H1 (cell line): Measurements from ENCODE around the gene TEAD2. TPM values are rescaled to one million over a fixed set of nuclear protein-coding genes. Genes with fewer than 3 reads are reported as not detected.

Source experiments
- ASH2L ChIP-seq: fragments of 200-600, 300-600 bp; sonication (generic); IDR thresholded peaks from one replicate; pipeline ENCODE4 v1.7.1; 2017; ENCODE audit warnings: low read length
- BCL11A ChIP-seq, 2 experiments: IDR thresholded peaks; one replicate each; pipeline ENCODE4 v1.6.1; 2011; ENCODE audit warnings: low read depth in 2 of 2, low read length in 2 of 2, mild to moderate bottlenecking in 2 of 2
- CEBPB ChIP-seq: IDR thresholded peaks from 2 replicates; pipeline ENCODE4 v1.6.1; 2012; ENCODE audit warnings: low read depth, low read length
- CHD1 ChIP-seq: IDR thresholded peaks from 2 replicates; pipeline ENCODE4 v1.6.1; 2012; ENCODE audit warnings: low read depth, low read length, improper control_type of control experiment
- EP300 ChIP-seq, 2 experiments: IDR thresholded peaks; 1 replicate in 1 of 2; 2 replicates in 1 of 2; pipeline ENCODE4 v1.6.1; 2011 to 2012; ENCODE audit warnings: low read depth in 2 of 2, low read length in 2 of 2, mild to moderate bottlenecking in 2 of 2, borderline replicate concordance in 1 of 2, inconsistent platforms in 1 of 2, moderate library complexity in 1 of 2
- GTF2F1 ChIP-seq: IDR thresholded peaks from 2 replicates; pipeline ENCODE4 v1.6.1; 2012; ENCODE audit warnings: low read depth, low read length, improper control_type of control experiment, borderline replicate concordance
- JUN ChIP-seq: IDR thresholded peaks from 2 replicates; pipeline ENCODE4 v1.6.1; 2011; ENCODE audit warnings: low read depth, mild to moderate bottlenecking, improper control_type of control experiment, low read length
- JUND ChIP-seq: IDR thresholded peaks from 2 replicates; pipeline ENCODE4 v1.6.1; 2011; ENCODE audit warnings: mild to moderate bottlenecking, improper control_type of control experiment, low read length
- KDM1A ChIP-seq: fragments of 200-600, 300-600 bp; sonication (generic); IDR thresholded peaks from 2 replicates; pipeline ENCODE4 v1.7.1; 2016; ENCODE audit warnings: mild to moderate bottlenecking, low read length, borderline replicate concordance
- MAFK ChIP-seq: IDR thresholded peaks from 2 replicates; pipeline ENCODE4 v1.6.1; 2012; ENCODE audit warnings: low read depth, mild to moderate bottlenecking, improper control_type of control experiment, low read length
- PHF8 ChIP-seq: fragments of 200-600 bp; sonication (generic); conservative IDR thresholded peaks from 2 replicates; pipeline ENCODE4 v1.7.1; 2012; ENCODE audit warnings: low read depth, mild to moderate bottlenecking, inconsistent platforms, low read length, moderate library complexity
- POLR2A ChIP-seq, 2 experiments: IDR thresholded peaks; 1 replicate in 1 of 2; 2 replicates in 1 of 2; pipeline ENCODE4 v1.6.1; 2011; ENCODE audit warnings: low read depth in 2 of 2, low read length in 2 of 2, mild to moderate bottlenecking in 2 of 2; ENCODE audit errors: control extremely low read depth in 1 of 2
- POLR2AphosphoS5 ChIP-seq: IDR thresholded peaks from 2 replicates; pipeline ENCODE4 v1.6.1; 2011; ENCODE audit warnings: low read depth, low read length
- RAD21 ChIP-seq, 2 experiments: IDR thresholded peaks in 1 of 2; conservative IDR thresholded peaks in 1 of 2; 2 replicates each; pipeline ENCODE4 v1.6.1; 2011; ENCODE audit warnings: low read depth in 2 of 2, low read length in 2 of 2, improper control_type of control experiment in 1 of 2, inconsistent platforms in 1 of 2, mild to moderate bottlenecking in 1 of 2, moderate library complexity in 1 of 2
- SAP30 ChIP-seq: fragments of 300-600 bp; sonication (generic); IDR thresholded peaks from 2 replicates; pipeline ENCODE4 v1.7.1; 2012; ENCODE audit warnings: low read length, moderate library complexity, mild to moderate bottlenecking, inconsistent platforms; ENCODE audit not compliant: insufficient read depth, insufficient replicate concordance
- SIN3A ChIP-seq, 2 experiments: IDR thresholded peaks in 1 of 2; conservative IDR thresholded peaks in 1 of 2; 2 replicates each; pipeline ENCODE4 v1.6.1; 2011 to 2012; ENCODE audit warnings: low read length in 2 of 2, improper control_type of control experiment in 1 of 2, low read depth in 1 of 2, mild to moderate bottlenecking in 1 of 2
- SIX5 ChIP-seq: IDR thresholded peaks from 2 replicates; pipeline ENCODE4 v1.6.1; 2011; ENCODE audit warnings: mild to moderate bottlenecking, low read depth, low read length
- SP1 ChIP-seq: IDR thresholded peaks from 2 replicates; pipeline ENCODE4 v1.6.1; 2011; ENCODE audit warnings: low read depth, low read length
- SRF ChIP-seq: IDR thresholded peaks from 2 replicates; pipeline ENCODE4 v1.6.1; 2011; ENCODE audit warnings: mild to moderate bottlenecking, low read depth, low read length, moderate library complexity
- TAF7 ChIP-seq: optimal IDR thresholded peaks from 2 replicates; pipeline ENCODE3; 2011; ENCODE audit warnings: low read depth, mild to moderate bottlenecking, inconsistent platforms, low read length, moderate library complexity, borderline replicate concordance
- TBP ChIP-seq: IDR thresholded peaks from 2 replicates; pipeline ENCODE4 v1.6.1; 2011; ENCODE audit warnings: low read depth, low read length, improper control_type of control experiment
- TEAD4 ChIP-seq: IDR thresholded peaks from 2 replicates; pipeline ENCODE4 v1.6.1; 2012; ENCODE audit warnings: low read depth, low read length, inconsistent platforms, mixed read lengths
- polyA plus RNA-seq, 7 experiments: library from polyadenylated mRNA; depleted of rRNA in 3 of 7; stranded (reverse) in 5 of 7; unstranded in 2 of 7; fragments of >200 nt in 5 of 7; fragments of 200-250 nt in 2 of 7; gene quantifications; 1 replicate in 5 of 7; 2 replicates in 1 of 7; 4 replicates in 1 of 7; pipeline versions ENCODE4 v1.2.1 to v1.2.3, GENCODE V29; 2011 to 2013; ENCODE audit warnings: missing spikeins in 2 of 7, mixed read lengths in 2 of 7
- total RNA-seq: library from RNA; stranded (reverse); fragmentation: NEBNext Ultra II Directional; extraction: Animal tissue kit (Norgen Biotek cat#: 25700); gene quantifications from 2 replicates; pipeline ENCODE4 v1.2.1, GENCODE V29; 2021
- TF ChIP-seq, protein P1 (sequence below), 3 experiments: IDR thresholded peaks; 1 replicate in 2 of 3; 2 replicates in 1 of 3; pipeline versions ENCODE4 v1.5.1 to v1.6.1; 2011; ENCODE audit warnings: low read length in 3 of 3, mild to moderate bottlenecking in 3 of 3, inconsistent platforms in 2 of 3, low read depth in 1 of 3, moderate library complexity in 1 of 3; ENCODE audit not compliant: insufficient read depth in 1 of 3; ENCODE audit errors: control extremely low read depth in 1 of 3

TEAD2 gene
- total and polyA plus RNA-seq, 2 of the 8 experiments (the other 6 are each of a cell fraction or from before 2014, with no cell fraction given) = 87.6 to 146 TPM

DNA sequence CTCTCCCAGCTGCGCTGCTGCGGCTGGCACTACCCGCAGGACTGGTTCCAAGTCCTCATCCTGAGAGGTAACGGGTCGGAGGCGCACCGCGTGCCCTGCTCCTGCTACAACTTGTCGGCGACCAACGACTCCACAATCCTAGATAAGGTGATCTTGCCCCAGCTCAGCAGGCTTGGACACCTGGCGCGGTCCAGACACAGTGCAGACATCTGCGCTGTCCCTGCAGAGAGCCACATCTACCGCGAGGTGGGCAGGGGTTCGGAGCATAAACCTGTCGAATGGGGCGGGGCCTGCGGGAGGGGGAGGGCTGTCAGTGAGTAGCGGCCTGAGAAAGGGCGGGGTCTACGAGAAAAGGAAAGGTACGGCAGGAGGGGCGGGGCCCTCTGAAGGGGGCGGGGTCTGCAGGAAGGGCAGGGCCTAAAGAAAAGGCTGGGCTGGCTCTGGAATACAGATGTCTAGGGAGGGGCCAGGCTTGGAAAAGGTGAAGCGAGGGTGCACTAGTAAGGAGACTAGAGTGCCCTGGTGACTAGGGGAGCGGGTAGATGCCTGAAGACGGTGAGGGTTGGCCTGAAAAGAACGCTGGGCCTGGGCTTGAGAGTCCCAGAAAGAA lies 23.4 kb downstream of the TEAD2 start (continued):
- no peak for TF ChIP-seq TEAD4
- TF ChIP-seq PHF8 = no peak
- peak; percentile 65 to 79 for TF ChIP-seq POLR2A (IDR thresholded peaks at IDR 0.05; ENCODE audit: control extremely low read depth in 1 of 2, low read depth in 2 of 2, low read length in 2 of 2)
- no peak for TF ChIP-seq SAP30
- TF ChIP-seq SIN3A (conservative IDR thresholded peaks at IDR 0.05 in 1 of 2, IDR thresholded peaks at IDR 0.05 in 1 of 2; ENCODE audit: low read depth in 1 of 2, low read length in 2 of 2) = no peak
- TF ChIP-seq JUN = no peak
- TF ChIP-seq BCL11A (IDR thresholded peaks at IDR 0.05; ENCODE audit: low read depth in 2 of 2, low read length in 2 of 2) = no peak
- TF ChIP-seq GTF2F1 = no peak
- TF ChIP-seq SIX5 = no peak
- TF ChIP-seq JUND = no peak
- TF ChIP-seq CHD1 = no peak
- no peak for TF ChIP-seq SP1
- TF ChIP-seq EP300 (IDR thresholded peaks at IDR 0.05; ENCODE audit: borderline replicate concordance in 1 of 2, low read depth in 2 of 2, low read length in 2 of 2) = no peak
- no peak for TF ChIP-seq SRF
- no peak for TF ChIP-seq MAFK
- no peak for TF ChIP-seq ASH2L
- peak; percentile 76 for TF ChIP-seq POLR2AphosphoS5
- no peak for TF ChIP-seq CEBPB
- TF ChIP-seq TAF7 = peak; percentile 52
- peak; percentile 54; the same call in 1 of the 2 replicates for TF ChIP-seq TBP
- TF ChIP-seq KDM1A = no peak
- TF ChIP-seq RAD21 (IDR thresholded peaks at IDR 0.05 in 1 of 2, conservative IDR thresholded peaks at IDR 0.05 in 1 of 2; ENCODE audit: low read depth in 2 of 2, low read length in 2 of 2) = peak in 1 of 2 experiments; percentile 20; a peak in 1 of 4 replicates
- TF ChIP-seq, protein P1, sequence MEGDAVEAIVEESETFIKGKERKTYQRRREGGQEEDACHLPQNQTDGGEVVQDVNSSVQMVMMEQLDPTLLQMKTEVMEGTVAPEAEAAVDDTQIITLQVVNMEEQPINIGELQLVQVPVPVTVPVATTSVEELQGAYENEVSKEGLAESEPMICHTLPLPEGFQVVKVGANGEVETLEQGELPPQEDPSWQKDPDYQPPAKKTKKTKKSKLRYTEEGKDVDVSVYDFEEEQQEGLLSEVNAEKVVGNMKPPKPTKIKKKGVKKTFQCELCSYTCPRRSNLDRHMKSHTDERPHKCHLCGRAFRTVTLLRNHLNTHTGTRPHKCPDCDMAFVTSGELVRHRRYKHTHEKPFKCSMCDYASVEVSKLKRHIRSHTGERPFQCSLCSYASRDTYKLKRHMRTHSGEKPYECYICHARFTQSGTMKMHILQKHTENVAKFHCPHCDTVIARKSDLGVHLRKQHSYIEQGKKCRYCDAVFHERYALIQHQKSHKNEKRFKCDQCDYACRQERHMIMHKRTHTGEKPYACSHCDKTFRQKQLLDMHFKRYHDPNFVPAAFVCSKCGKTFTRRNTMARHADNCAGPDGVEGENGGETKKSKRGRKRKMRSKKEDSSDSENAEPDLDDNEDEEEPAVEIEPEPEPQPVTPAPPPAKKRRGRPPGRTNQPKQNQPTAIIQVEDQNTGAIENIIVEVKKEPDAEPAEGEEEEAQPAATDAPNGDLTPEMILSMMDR (IDR thresholded peaks at IDR 0.05; ENCODE audit: control extremely low read depth in 1 of 3, insufficient read depth in 1 of 3, low read depth in 1 of 3, low read length in 3 of 3) = peak in 2 of 3 experiments; percentile 11 to 30; a peak in 2 of 4 replicates
